HEK293 (cell line): ENCODE results near the gene HIGD2A.

ENCODE experiments used
- CTCF ChIA-PET: fragments of 350-600 bp; formaldehyde crosslinking; extraction: SDS; loops from one replicate; lab custom pipeline; 2021; ENCODE audit warnings: antibody characterized with exemption; lab: Yijun Ruan, JAX
- POLR2A ChIA-PET: fragments of 300-600 bp; formaldehyde crosslinking; extraction: SDS; loops from one replicate; lab custom pipeline; 2020; ENCODE audit warnings: antibody characterized with exemption, inconsistent platforms; lab: Yijun Ruan, JAX
- H3K27ac ChIP-seq: fragments of 200-500 bp; sonication (Bioruptor generic); 2 replicates; pipeline ENCODE4 v1.5.1; 2014; ENCODE audit warnings: low read depth, low read length, control low read depth, inconsistent platforms; ENCODE audit errors: extremely low read depth
- H3K36me3 ChIP-seq, 2 experiments: fragments of 200-500 bp in 1 of 2; sonication (Bioruptor generic) in 1 of 2; 1 replicate in 1 of 2; 2 replicates in 1 of 2; pipeline ENCODE4 v1.5.1; 2014 to 2017; ENCODE audit warnings: inconsistent platforms in 2 of 2, low read length in 2 of 2; ENCODE audit not compliant: control insufficient read depth in 2 of 2, insufficient read depth in 1 of 2
- H3K4me1 ChIP-seq: fragments of 200-500 bp; sonication (Bioruptor generic); 2 replicates; pipeline ENCODE4 v1.5.1; 2014; ENCODE audit warnings: mild to moderate bottlenecking, low read length, inconsistent platforms; ENCODE audit not compliant: control insufficient read depth, insufficient read depth
- H3K4me3 ChIP-seq: 2 replicates; pipeline ENCODE4 v1.5.1; 2011; ENCODE audit warnings: low read depth, mild to moderate bottlenecking, control low read depth, low read length, moderate library complexity
- H3K9me3 ChIP-seq: fragments of 200-500 bp; sonication (Bioruptor generic); 2 replicates; pipeline ENCODE4 v1.5.1; 2014; ENCODE audit warnings: low read depth, low read length, inconsistent platforms; ENCODE audit not compliant: control insufficient read depth, insufficient read depth
- BCL6B ChIP-seq: fragments of 450-650 bp; formaldehyde crosslinking; IDR thresholded peaks from 2 replicates; pipeline ENCODE4 v1.5.1; 2017; ENCODE audit warnings: missing biosample characterization, missing genetic modification characterization
- EGR2 ChIP-seq: fragments of 450-650 bp; formaldehyde crosslinking; IDR thresholded peaks from 2 replicates; pipeline ENCODE4 v1.5.1; 2016; ENCODE audit warnings: low read depth, missing biosample characterization, missing genetic modification characterization
- FEZF1 ChIP-seq: fragments of 450-650 bp; formaldehyde crosslinking; IDR thresholded peaks from 2 replicates; pipeline ENCODE4 v1.5.1; 2016; ENCODE audit warnings: missing biosample characterization, missing genetic modification characterization
- HOXC10 ChIP-seq: sonication (generic); formaldehyde crosslinking; IDR thresholded peaks from 2 replicates; pipeline ENCODE4 v1.8.1; 2023; ENCODE audit warnings: mild to moderate bottlenecking, missing genetic modification reagents
- ZFP3 ChIP-seq: fragments of 450-650 bp; formaldehyde crosslinking; IDR thresholded peaks from 2 replicates; pipeline ENCODE4 v1.5.1; 2016; ENCODE audit warnings: low read depth, missing biosample characterization, missing genetic modification characterization
- ZNF112 ChIP-seq: fragments of 450-650 bp; formaldehyde crosslinking; IDR thresholded peaks from 2 replicates; pipeline ENCODE4 v1.5.0; 2017; ENCODE audit warnings: missing biosample characterization, missing genetic modification characterization
- ZNF140 ChIP-seq: fragments of 450-650 bp; formaldehyde crosslinking; IDR thresholded peaks from 2 replicates; pipeline ENCODE4 v1.5.1; 2016; ENCODE audit warnings: missing biosample characterization, missing genetic modification characterization
- ZNF146 ChIP-seq: fragments of 450-650 bp; formaldehyde crosslinking; IDR thresholded peaks from 2 replicates; pipeline ENCODE4 v1.5.1; 2016; ENCODE audit warnings: missing biosample characterization, missing genetic modification characterization
- ZNF169 ChIP-seq: fragments of 450-650 bp; formaldehyde crosslinking; IDR thresholded peaks from 2 replicates; pipeline ENCODE4 v1.5.1; 2016; ENCODE audit warnings: missing biosample characterization, missing genetic modification characterization
- ZNF266 ChIP-seq: fragments of 450-650 bp; formaldehyde crosslinking; IDR thresholded peaks from 2 replicates; pipeline ENCODE4 v1.5.1; 2016; ENCODE audit warnings: missing biosample characterization, missing genetic modification characterization, low read depth
- ZNF280C ChIP-seq: fragments of 450-650 bp; formaldehyde crosslinking; IDR thresholded peaks from 2 replicates; pipeline ENCODE4 v1.5.1; 2016; ENCODE audit warnings: missing biosample characterization, missing genetic modification characterization
- ZNF280D ChIP-seq: fragments of 450-650 bp; formaldehyde crosslinking; IDR thresholded peaks from 2 replicates; pipeline ENCODE4 v1.5.1; 2016; ENCODE audit warnings: missing biosample characterization, missing genetic modification characterization
- ZNF398 ChIP-seq: fragments of 450-650 bp; formaldehyde crosslinking; IDR thresholded peaks from 2 replicates; pipeline ENCODE4 v1.5.1; 2017; ENCODE audit warnings: missing biosample characterization, missing genetic modification characterization
- ZNF449 ChIP-seq: fragments of 450-650 bp; formaldehyde crosslinking; IDR thresholded peaks from 2 replicates; pipeline ENCODE4 v1.5.1; 2017; ENCODE audit warnings: missing biosample characterization, mild to moderate bottlenecking, missing genetic modification characterization, moderate library complexity
- ZNF521 ChIP-seq: fragments of 450-650 bp; formaldehyde crosslinking; IDR thresholded peaks from 2 replicates; pipeline ENCODE4 v1.5.1; 2017; ENCODE audit warnings: missing biosample characterization, mild to moderate bottlenecking, missing genetic modification characterization
- ZNF530 ChIP-seq: fragments of 450-650 bp; formaldehyde crosslinking; IDR thresholded peaks from 2 replicates; pipeline ENCODE4 v1.5.1; 2016; ENCODE audit warnings: low read depth, missing biosample characterization, missing genetic modification characterization
- ZNF571 ChIP-seq: fragments of 450-650 bp; formaldehyde crosslinking; IDR thresholded peaks from 2 replicates; pipeline ENCODE4 v1.5.0; 2017; ENCODE audit warnings: missing biosample characterization, missing genetic modification characterization
- ZNF600 ChIP-seq: fragments of 450-650 bp; formaldehyde crosslinking; IDR thresholded peaks from 2 replicates; pipeline ENCODE4 v1.5.1; 2016; ENCODE audit warnings: missing biosample characterization, missing genetic modification characterization
- ZNF658 ChIP-seq: fragments of 450-650 bp; formaldehyde crosslinking; IDR thresholded peaks from 2 replicates; pipeline ENCODE4; 2016; ENCODE audit warnings: missing biosample characterization, missing genetic modification characterization
- ZNF692 ChIP-seq: fragments of 450-650 bp; formaldehyde crosslinking; IDR thresholded peaks from 2 replicates; pipeline ENCODE4 v1.5.1; 2016; ENCODE audit warnings: missing biosample characterization, missing genetic modification characterization
- ZNF843 ChIP-seq: fragments of 450-650 bp; formaldehyde crosslinking; IDR thresholded peaks from 2 replicates; pipeline ENCODE4 v1.5.1; 2016; ENCODE audit warnings: missing biosample characterization, missing genetic modification characterization

Gene HIGD2A

GRCh38 chr5:176379881-176380280 lies 8.7 kb upstream of the HIGD2A start:
- Histone ChIP-seq H3K9me3 (no peaks in the 10 kb centered on the region), H3K27ac (no peak overlapping the region), H3K36me3 (peaks cover 0 to 49% of the 10 kb centered on the region in 2 experiments; a peak in 2 of 3 replicates)
- POLR2A ChIA-PET: no interaction called here
- TF ChIP-seq ZNF398 (tag by site-specific recombination) (no peak), ZNF112 (no peak), FEZF1 (tag by site-specific recombination) (no peak), ZNF169 (tag by site-specific recombination) (no peak)
- TF ChIP-seq, all 188 proteins: peak for 0
- CTCF ChIA-PET: interaction anchor here (0.7 kb wide), 1 partner anchor 14 kb away, joined by 3 read pairs; no protein-coding TSS in a partner anchor
- Histone ChIP-seq H3K4me3 (no peak overlapping the region), H3K4me1 (no peaks in the 10 kb centered on the region)

- Histone ChIP-seq H3K9me3 (no peaks in the 10 kb centered on the region), H3K27ac (no peak overlapping the region)
- TF ChIP-seq ZNF146 (tag by site-specific recombination) (no peak), ZNF530 (tag by site-specific recombination) (no peak), ZFP3 (tag by site-specific recombination) (no peak), ZNF266 (no peak), ZNF843 (tag by site-specific recombination) (no peak), ZNF571 (tag by site-specific recombination) (no peak), ZNF280D (no peak), ZNF658 (tag by site-specific recombination) (no peak), EGR2 (no peak), ZNF692 (no peak), ZNF449 (tag by site-specific recombination) (no peak), ZNF521 (tag by site-specific recombination) (no peak), BCL6B (tag by site-specific recombination) (no peak), ZNF600 (no peak), HOXC10 (no peak), ZNF280C (tag by site-specific recombination) (no peak), ZNF140 (tag by site-specific recombination) (no peak)
- TF ChIP-seq, all 188 proteins: peak for 0
- POLR2A ChIA-PET: interaction anchor here (1.3 kb wide), 1 partner anchor 20 kb away, joined by 5 read pairs; the partner anchor contains the start of gene KIAA1191
- CTCF ChIA-PET: no interaction called here
- H3K4me1 ChIP-seq: no peaks in the 10 kb centered on the region
- H3K4me3 ChIP-seq: no peak overlapping the region
- peaks cover 0 to 62% of the 10 kb centered on the region in 2 experiments; a peak in 2 of 3 replicates for H3K36me3 ChIP-seq
These were observed 7.1 kb upstream of the HIGD2A start for GRCh38 chr5:176381423-176381822.
